Osteoblast (primary cell): ENCODE results near the gene CPN2. TPM values are rescaled to one million over a fixed set of nuclear protein-coding genes. Genes with fewer than 3 reads are reported as not detected.

ENCODE experiments used
- DNase-seq: peaks from one replicate; pipeline ENCODE4 v3.0.0; 2011; ENCODE audit warnings: low spot score, mixed read lengths; ENCODE audit not compliant: insufficient read length; ENCODE audit errors: missing footprints
- H2AFZ ChIP-seq: 2 replicates; pipeline ENCODE4 v1.6.0; 2011; ENCODE audit warnings: mild to moderate bottlenecking, low read length
- H3K27ac ChIP-seq: 2 replicates; pipeline ENCODE4 v1.5.1; 2011; ENCODE audit warnings: mild to moderate bottlenecking, low read depth, low read length, moderate library complexity
- H3K27me3 ChIP-seq: 2 replicates; pipeline ENCODE4 v1.6.0; 2012; ENCODE audit warnings: mild to moderate bottlenecking, control low read depth, inconsistent platforms, low read length, moderate library complexity; ENCODE audit not compliant: insufficient read depth
- H3K36me3 ChIP-seq: 2 replicates; pipeline ENCODE4 v1.5.1; 2011; ENCODE audit warnings: mild to moderate bottlenecking, low read length, control low read depth, moderate library complexity; ENCODE audit not compliant: insufficient read depth
- H3K4me1 ChIP-seq: 2 replicates; pipeline ENCODE4 v1.5.1; 2011; ENCODE audit warnings: mild to moderate bottlenecking, low read length, control low read depth, moderate library complexity; ENCODE audit not compliant: insufficient read depth
- H3K4me2 ChIP-seq: 2 replicates; pipeline ENCODE4 v1.6.0; 2011; ENCODE audit warnings: mild to moderate bottlenecking, low read length; ENCODE audit not compliant: insufficient read depth
- H3K4me3 ChIP-seq: fragments of 200-600 bp; sonication (generic); 3 replicates; pipeline ENCODE4 v1.5.1; 2012; ENCODE audit warnings: mild to moderate bottlenecking, low read length, inconsistent platforms; ENCODE audit not compliant: insufficient read depth
- H3K79me2 ChIP-seq: 2 replicates; pipeline ENCODE4 v1.6.0; 2012; ENCODE audit warnings: mild to moderate bottlenecking, low read length, control low read depth, inconsistent platforms; ENCODE audit not compliant: insufficient read depth
- H3K9me3 ChIP-seq: 2 replicates; pipeline ENCODE4 v1.5.1; 2011; ENCODE audit warnings: low read depth, low read length, control low read depth
- H4K20me1 ChIP-seq: 2 replicates; pipeline ENCODE4 v1.6.0; 2012; ENCODE audit warnings: mild to moderate bottlenecking, low read length, control low read depth; ENCODE audit not compliant: insufficient read depth
- total RNA-seq: library from RNA; depleted of rRNA; stranded (reverse); fragments of >200 nt; gene quantifications from 2 replicates; pipeline ENCODE4 v1.2.3, GENCODE V29; 2012
- TF ChIP-seq, protein P1 (sequence below): IDR thresholded peaks from 2 replicates; pipeline ENCODE4 v1.5.1; 2011; ENCODE audit warnings: mild to moderate bottlenecking, low read depth, low read length, moderate library complexity; ENCODE audit errors: extremely low read depth

CPN2 gene
- total RNA-seq, 1 donor, result under 0.01 TPM

DNA sequence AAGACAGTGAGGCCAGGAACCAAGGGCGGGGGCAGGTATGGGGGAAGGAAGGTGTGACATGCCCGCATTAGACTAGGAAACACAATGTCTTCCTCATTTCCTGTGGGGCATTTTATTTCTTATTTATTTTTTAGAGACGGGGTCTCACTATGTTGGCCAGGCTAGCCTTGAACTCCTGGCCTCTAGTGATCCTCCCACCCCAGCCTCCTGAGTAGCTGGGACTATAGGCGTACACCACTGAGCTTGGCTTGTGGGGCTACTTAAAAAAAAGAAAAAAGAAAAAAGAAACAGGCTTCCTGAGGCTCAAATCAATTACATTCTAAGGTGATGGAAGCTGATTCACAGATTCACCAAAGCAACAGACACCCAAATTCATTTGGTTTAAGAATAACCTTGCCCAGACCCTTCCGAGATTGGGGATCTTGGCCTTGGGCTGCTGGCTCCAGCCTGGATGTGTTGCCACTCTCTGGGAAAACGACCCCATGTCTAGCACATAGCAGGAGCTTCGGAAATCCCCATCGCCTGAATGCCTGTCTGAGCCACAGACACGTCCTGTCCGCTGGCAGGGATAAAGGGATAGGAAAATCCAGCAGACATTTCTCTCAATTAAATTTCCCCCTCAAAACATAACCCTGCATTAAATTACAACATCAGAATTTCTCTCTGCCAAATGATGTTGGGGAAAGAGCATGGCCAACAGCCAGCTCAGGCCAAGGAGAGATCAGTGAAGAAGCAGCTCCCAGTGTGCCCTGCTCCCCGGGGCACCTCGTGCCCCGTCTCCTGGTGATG, 13.0 kb downstream of the CPN2 start:
- TF ChIP-seq, protein P1, sequence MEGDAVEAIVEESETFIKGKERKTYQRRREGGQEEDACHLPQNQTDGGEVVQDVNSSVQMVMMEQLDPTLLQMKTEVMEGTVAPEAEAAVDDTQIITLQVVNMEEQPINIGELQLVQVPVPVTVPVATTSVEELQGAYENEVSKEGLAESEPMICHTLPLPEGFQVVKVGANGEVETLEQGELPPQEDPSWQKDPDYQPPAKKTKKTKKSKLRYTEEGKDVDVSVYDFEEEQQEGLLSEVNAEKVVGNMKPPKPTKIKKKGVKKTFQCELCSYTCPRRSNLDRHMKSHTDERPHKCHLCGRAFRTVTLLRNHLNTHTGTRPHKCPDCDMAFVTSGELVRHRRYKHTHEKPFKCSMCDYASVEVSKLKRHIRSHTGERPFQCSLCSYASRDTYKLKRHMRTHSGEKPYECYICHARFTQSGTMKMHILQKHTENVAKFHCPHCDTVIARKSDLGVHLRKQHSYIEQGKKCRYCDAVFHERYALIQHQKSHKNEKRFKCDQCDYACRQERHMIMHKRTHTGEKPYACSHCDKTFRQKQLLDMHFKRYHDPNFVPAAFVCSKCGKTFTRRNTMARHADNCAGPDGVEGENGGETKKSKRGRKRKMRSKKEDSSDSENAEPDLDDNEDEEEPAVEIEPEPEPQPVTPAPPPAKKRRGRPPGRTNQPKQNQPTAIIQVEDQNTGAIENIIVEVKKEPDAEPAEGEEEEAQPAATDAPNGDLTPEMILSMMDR, result no peak
- DNase-seq, result peak; percentile 90
- H4K20me1 ChIP-seq, result no peaks in the 10 kb centered on the region
- no peak overlapping the region for H3K4me2 ChIP-seq
- H2AFZ ChIP-seq, result peak overlapping the region; percentile 3
- H3K4me1 ChIP-seq, result peaks cover 11% of the 10 kb centered on the region
- H3K36me3 ChIP-seq, result no peaks in the 10 kb centered on the region
- H3K4me3 ChIP-seq, result no peak overlapping the region
- H3K79me2 ChIP-seq, result no peaks in the 10 kb centered on the region
- no peaks in the 10 kb centered on the region for H3K9me3 ChIP-seq
- peaks cover 2% of the 10 kb centered on the region for H3K27me3 ChIP-seq
- H3K27ac ChIP-seq, result no peak overlapping the region

DNA sequence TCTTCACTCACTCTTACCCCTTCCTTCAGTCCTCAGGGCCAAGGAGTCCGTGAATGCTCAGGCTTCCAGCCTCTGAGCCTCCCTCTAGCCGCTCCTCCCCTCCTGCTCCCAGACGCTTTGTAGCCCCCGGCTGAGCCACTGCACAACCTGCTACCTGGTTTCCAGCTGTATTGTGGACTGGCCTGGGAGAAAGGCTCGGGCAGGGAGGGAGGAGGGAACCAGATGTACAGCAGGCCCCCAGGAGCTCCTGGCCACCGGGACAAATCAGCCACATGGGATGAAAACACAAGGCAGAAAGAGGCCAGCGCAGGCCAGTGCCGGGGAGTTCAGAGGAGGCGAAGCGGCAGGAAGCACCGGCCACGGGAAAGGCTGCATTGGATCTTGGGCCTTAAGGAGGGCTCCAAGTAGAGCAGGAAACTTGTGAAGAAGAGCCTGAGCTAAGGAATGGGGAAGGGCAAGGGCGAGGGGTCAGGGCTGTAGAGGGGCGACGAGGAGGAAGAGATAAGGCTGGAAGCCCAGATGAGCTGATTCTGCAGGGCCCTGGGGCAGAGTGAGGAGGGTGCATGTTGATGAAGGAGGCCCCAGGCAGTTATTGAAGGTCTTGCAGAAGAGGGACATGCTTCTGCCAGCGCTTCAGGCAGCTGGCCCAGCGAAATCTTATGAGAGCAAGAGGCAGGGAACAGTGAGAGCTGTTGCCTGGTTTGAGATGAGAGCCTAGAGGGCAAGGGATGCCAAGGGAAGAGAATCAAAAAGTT, 14.3 kb downstream of the CPN2 start:
- Histone ChIP-seq H3K4me1 (peaks cover 14% of the 10 kb centered on the region), H3K9me3 (no peaks in the 10 kb centered on the region), H2AFZ (no peak overlapping the region), H4K20me1 (no peaks in the 10 kb centered on the region), H3K36me3 (no peaks in the 10 kb centered on the region), H3K27ac (no peak overlapping the region), H3K27me3 (no peaks in the 10 kb centered on the region), H3K4me3 (no peak overlapping the region), H3K79me2 (no peaks in the 10 kb centered on the region), H3K4me2 (no peak overlapping the region)
- DNase-seq, result no peak
- TF ChIP-seq, protein P1, result no peak

- Histone ChIP-seq H3K27ac (no peak overlapping the region), H3K4me1 (peaks cover 26% of the 10 kb centered on the region), H2AFZ (no peak overlapping the region), H3K4me2 (peak overlapping the region; percentile 85), H3K4me3 (peak overlapping the region; percentile 75), H3K36me3 (no peaks in the 10 kb centered on the region), H3K9me3 (no peaks in the 10 kb centered on the region), H4K20me1 (no peaks in the 10 kb centered on the region), H3K79me2 (no peaks in the 10 kb centered on the region), H3K27me3 (no peaks in the 10 kb centered on the region)
- TF ChIP-seq, protein P1, result no peak
- no peak for DNase-seq
Measured at GRCh38 chr3:194333981-194334320, 17.2 kb downstream of the CPN2 start.
